GM18868 (cell line): ENCODE data around the gene RBM38.

Source experiments
- ATAC-seq: cut with Tn5 transposase; IDR thresholded peaks from one replicate; pipeline ENCODE4 v1.9.1; 2021; ENCODE audit warnings: mild to moderate bottlenecking, moderate library complexity; ENCODE audit not compliant: unreplicated experiment

The RBM38 gene

DNA sequence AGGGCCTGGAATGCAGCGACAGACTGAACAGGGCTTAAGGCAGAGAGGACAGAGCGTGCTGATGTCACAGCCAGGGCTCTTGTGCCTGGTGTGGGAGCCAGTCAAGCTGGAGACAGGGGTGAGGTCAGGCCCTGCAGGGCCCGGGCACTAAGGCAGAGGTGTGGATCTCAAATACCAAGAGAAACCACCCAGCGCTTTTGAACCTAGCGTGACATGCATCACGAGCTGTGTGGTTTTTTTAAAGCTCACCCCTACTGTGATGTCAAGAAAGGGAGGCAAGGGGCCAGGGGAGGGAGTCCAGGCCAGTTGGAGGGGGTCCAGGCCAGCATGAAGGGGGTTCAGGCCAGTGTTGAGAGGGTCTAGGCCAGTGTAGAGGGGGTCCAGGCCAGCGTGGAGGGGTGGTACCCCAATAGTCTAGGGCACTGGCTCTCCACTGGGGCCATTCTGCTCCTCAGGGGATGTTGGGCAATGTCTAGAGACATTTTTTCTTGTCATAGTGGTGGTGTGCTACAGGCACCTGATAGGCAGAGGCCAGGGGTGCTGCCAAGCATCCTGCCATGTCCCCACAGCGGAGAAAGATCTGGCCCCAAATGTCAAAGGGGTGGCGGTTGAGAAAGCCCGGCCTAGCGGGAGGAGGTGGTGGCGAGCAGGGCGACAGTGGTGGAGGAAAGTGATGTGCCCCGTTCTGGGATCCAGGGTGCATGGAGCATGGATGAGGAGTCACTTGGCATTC, 42.6 kb downstream of the RBM38 start:
- ATAC-seq: no peak

GRCh38 chr20:57434390-57434700, 43.1 kb downstream of the RBM38 start:
- no peak for ATAC-seq

GRCh38 chr20:57435105-57435497, 43.9 kb downstream of the RBM38 start:
- no peak for ATAC-seq

GRCh38 chr20:57435498-57436222, 44.5 kb downstream of the RBM38 start:
- ATAC-seq: peak; percentile 45

DNA sequence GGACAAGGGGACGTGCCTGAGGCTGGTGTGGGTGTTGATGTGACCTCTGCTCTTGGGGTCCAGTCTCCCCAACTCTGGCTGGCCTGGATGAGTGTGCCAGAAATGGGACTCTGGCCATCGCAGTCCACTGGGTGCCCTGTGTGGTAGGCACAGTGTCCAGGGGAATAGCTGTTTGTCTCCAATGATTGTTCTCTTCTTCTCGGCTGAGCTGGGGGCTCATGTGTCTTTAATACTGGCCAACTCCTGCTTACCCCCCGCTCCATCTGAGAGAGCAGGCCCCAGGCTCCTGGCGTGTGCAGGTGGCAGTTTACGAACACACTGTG, 45.0 kb downstream of the RBM38 start:
- no peak for ATAC-seq

GRCh38 chr20:57437267-57437666, 46.1 kb downstream of the RBM38 start:
- ATAC-seq: no peak

- ATAC-seq: no peak
Measured at GRCh38 chr20:57437672-57438330, 46.6 kb downstream of the RBM38 start.

- no peak for ATAC-seq
Measured at GRCh38 chr20:57438552-57438951, 47.4 kb downstream of the RBM38 start.

GRCh38 chr20:57439432-57439831, 48.2 kb downstream of the RBM38 start:
- no peak for ATAC-seq

- no peak for ATAC-seq
Measured at GRCh38 chr20:57439993-57440392, 48.8 kb downstream of the RBM38 start.

DNA sequence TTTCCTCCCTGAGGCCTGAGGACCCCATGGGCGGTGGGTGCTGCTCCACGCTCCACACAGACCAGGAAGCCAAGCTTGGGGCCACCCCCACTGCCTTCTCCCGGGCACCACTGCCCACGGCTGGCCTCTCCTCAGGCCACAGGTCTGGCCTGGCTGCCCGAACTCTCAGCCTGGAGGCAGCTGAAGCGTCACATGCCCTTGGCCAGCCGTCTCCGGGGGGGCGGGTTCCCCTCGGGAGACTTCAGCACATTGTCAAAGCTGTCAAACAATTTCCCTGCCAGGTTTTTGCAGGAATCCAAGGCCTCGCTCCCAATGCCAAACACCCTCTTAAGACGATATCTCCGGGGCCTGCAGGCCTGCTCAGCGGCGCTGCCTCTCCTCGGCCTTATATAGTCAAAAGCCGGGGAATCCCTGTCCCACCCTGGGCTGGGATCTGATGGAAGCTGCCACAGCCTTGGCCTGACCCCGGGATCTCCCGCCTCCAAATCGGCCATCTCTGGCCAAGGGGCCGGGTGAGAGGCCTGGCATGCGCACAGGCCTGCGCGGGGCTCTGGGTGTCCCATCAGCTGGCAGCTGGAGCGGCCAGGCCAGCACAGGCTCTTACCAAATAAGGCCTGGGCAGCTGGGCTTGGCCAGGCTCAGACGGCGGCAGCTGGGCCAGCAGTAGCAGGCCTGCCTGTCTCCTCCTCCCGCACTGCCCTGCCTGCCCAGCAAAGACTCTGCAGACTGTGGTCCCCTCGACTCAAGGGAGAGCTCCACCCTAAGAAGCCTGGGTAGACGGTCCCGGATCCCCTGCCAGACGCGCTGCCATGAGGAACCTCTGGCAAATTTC, 49.7 kb downstream of the RBM38 start:
- no peak for ATAC-seq

DNA sequence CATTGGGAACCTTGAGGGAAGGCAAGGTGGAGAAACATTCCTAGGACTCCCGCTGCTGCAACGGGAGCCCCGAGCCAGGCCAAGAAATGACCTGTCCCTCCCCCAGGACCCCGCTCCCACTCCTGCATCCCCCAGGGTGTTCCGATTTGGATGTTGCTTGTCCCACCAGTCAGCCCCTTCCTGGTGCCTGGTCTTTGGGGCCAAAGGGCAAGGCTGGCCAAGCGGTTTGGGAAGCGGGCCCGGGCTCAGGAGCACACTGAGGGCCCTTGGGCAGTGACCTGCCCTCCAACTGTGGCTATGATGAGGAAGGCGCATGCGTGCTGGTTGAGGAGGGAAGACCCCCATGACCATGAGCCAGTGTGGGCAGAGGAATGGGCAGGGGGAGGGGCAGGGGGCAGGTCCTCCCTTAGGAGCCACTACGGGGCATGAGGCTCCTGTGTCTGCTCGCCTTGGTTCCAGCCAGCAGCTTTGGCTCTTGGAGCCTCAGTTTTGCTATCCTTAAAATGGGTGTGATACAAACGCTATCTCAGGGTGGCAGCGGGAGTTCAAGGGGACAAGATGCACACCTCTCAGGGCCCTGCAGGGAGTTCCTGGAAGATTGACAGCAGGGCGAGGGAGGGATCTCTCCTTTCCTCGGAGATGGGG, 50.4 kb downstream of the RBM38 start:
- ATAC-seq: no peak

GRCh38 chr20:57442158-57442887, 51.1 kb downstream of the RBM38 start:
- no peak for ATAC-seq

DNA sequence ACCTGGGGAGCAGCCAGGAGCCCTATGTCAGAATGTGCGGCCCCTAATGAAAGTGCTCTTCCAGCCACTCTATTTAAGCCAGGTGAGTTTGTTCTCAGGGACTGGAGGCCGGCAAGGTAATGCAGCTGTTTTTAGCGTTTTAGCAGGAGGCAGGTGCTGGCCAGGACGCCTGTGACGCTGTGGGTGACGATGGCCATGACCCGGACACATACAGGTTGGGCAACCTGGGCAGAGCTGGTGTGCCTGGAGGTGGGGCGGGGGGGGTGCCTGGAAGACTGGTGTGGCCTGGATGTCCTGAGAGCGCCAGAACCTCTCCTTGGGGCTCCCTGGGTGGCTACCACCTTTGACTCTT, 51.7 kb downstream of the RBM38 start:
- ATAC-seq: no peak

- no peak for ATAC-seq
Measured at GRCh38 chr20:57443349-57444265, 52.4 kb downstream of the RBM38 start.

DNA sequence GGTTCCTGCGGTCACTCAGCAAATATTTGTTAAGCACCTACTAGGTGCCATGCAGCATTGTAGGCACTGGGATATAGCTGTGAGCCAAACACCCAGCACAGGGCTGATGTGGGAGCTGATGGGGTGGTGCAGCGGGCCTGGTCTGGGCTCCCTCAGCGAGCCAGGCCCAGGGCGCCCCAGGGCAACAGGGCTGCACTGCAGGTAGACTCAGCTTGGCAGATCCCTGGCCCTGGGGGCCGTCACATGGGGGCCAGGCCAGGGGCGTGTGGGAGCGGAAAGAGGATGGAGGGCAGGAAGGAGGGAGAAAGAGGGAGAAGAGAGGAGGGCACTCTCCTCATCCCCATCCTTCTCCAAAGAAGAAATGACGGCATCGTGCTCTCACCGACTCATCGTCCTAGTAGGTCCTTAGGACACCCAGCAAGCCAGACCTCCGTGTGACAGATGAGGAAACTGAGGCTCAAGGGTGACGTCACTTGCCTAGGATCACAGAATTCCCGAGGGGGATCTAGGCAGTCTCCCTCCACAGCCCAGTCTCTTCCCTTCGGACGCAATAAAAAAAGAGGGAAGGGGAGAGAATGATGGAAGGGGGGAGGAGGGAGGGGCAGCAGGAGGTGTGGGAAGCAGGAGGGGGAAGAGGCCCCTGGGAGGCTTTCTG, 53.3 kb downstream of the RBM38 start:
- ATAC-seq: no peak

- ATAC-seq: no peak
Measured at GRCh38 chr20:57445298-57445697, 54.1 kb downstream of the RBM38 start.

GRCh38 chr20:57445774-57446173, 54.6 kb downstream of the RBM38 start:
- no peak for ATAC-seq
